HG03457 (cell line): ENCODE data around the gene EPRS1.
"Not testable (repeated sequence)": the region's sequence is repeated elsewhere in the genome, so short reads cannot be mapped to it uniquely, and the experiment has no call there.

Experiments used
- ATAC-seq: cut with Tn5 transposase; IDR thresholded peaks from one replicate; pipeline ENCODE4 v1.9.1; 2021; ENCODE audit warnings: moderate number of reproducible peaks; ENCODE audit not compliant: unreplicated experiment

EPRS1 gene

DNA sequence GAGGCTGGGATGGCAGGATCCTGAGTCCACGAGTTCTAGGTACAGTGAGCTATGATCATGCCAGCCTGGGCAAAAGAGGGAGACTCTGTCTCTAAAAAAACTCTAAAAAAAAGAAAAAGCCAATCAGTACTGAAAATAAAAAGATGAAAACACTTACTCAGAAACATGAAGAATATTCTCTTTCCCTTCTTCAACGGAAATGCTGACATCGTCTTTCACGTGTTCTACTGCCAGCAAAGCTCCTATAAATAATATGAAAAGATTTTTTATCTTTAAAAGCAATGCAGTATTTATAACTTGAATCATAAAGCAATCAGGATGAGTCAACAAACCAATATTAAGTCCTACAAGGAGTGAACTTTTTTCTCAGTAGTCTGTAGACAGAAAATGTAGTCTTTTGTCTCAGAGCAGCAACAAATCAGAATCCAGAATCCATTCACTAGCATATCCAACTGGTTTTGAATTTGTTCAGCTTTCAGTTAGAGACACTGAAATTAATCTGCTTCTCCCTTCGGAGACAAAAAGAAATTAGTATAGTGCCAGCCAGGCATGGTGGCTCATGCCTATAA, 6.2 kb downstream of the EPRS1 start:
- ATAC-seq, result no peak

DNA sequence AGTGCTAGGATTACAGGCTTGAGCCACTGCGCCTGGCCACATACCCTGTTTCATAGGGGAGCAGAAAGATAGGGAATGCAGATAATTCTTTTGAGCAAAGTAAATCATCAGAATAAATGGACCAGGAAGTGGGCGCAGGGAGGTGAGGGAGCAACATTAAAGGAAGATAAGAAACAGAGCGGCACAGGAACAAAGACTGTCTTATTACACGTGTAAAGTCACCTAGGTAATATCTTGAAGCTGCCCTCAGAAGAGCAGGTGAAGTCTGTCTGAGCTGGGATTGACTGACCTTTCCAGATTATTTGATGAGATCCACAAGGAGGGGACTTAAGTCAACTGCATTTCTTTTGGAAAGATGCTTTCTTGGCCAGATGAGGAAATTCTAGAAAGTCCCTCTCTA, 7.7 kb downstream of the EPRS1 start:
- no peak for ATAC-seq

DNA sequence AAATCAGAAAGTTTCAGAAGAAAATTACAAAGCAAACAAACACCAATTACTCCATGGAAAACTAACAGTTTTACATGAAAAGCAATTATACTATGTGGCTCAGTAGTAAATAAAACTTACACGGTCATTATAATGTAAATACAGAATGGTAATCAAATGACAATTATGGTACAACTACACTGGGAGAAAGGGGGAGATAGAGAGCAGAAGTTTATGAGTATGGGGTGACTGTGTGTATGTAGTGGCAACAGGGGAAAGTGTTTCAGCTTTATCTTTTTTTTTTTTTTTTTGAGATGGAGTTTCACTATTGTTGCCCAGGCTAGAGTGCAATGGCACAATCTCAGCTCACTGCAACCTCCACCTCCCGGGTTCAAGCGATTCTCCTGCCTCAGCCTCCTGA, 8.5 kb downstream of the EPRS1 start:
- ATAC-seq, result not testable (repeated sequence)

DNA sequence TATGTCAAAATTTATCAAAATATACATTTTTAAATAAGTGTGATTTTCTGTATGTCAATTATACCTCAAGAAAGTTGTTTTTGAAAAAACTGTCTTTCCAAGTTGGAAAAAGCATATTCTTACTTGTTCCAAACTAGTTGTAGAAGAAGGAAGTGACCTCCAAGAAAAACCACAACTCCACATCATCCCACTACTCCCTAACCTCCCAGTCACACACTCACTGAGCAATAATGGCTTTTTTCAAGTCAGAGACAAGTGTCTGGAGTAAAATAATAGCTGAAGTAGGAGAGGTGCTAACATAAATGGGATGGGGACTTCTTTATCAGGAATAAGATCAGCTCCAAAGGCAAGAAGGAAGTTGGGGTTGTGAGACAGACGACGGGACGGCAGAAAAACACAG, 13.4 kb downstream of the EPRS1 start:
- no peak for ATAC-seq

DNA sequence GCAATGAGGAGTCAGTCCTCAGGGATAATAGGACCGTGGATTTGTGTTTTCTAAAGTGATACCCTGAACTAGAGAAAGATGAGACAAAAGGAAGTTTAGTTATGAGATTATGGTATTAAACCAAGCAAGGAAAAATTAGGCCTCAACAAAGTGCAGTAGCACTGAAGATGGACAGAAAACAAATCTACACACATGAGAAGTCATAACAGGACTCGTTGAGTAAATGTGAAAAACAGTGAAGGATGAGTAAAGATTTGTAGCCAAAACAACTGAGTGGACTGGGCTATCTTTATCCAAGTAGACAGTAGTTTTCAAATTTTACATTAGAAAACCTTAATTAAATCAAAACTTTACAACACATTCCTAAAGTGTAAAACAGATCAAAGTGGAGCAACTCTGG, 15.0 kb downstream of the EPRS1 start:
- no peak for ATAC-seq

DNA sequence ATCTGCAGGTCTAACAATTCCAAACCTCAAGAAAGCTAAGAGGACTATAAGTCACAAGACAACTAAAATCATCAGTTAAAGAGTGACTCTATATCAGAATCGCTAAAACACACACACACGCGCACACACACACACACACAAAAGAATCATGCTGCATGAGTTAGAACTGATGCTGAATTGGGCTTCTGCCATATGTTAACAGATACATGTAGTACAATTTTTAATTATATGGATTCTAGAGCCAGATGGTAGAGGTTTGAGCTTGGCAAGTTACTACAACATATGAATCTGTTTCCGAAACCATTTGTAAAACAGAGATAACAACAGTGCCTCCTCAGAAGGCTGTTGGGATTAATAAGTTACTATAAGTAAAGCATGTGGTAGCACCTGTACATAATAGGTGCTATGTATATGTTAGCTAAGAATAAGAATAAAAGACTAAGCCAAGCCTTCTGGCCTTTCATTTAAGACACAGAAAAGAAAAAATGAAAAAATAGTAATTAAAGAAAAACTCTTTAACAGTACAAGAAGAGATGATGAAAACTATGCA, 17.9 kb downstream of the EPRS1 start:
- ATAC-seq, result no peak

DNA sequence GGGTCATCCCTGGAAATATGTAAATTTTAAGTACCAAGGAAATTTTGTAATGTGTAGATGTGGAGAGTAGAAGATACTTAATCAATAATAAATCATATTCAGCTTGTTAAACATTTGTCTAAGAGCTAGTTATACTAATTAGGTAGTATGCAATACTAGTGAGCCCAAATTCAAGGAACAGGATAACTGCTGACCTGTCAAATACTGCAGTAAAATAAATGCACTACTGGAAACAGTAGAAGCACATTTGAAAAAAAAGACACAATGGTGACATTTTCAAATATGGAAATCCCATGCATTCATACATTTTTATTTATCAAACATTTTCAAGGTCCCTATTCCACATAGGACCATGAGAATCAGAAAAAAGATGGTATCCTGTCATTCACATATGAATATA, 27.2 kb downstream of the EPRS1 start:
- ATAC-seq, result no peak

DNA sequence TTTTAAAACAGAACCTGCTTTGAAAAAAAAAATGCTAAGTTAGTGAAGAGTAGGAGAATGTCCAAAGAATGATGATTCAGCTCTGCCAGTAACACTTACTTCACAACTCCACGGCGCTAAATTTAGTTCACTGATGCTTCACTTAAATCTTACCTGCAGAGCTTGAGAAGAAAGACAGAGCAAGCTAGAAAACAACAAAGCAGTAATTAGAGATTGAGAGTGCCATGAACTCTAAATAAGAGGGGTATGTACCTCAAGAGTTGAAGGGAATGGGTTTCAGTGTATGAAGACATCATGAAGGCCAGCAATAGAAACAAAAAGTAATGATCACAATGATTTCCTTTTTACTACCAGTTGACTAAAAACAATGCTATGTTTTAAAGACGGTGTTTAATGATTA, 32.8 kb downstream of the EPRS1 start:
- peak; percentile 84 for ATAC-seq

DNA sequence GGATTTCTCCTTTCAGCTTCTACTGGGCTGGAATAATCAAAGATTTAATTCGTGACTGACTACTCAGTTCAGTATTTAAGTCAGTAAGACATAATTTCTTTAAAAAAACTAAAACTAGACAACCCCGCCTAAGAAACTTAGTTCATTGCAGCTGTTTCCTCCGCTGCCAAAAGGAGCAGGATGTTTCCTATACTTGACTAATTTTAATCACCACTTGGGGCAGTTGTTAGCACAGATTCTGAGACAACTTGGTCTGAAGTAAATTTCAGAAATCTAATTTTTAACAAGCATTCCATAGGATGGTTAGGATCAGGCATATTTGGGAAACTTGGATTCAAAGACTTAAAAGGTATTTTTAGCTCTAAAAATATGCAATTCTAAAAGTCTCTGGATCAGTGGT, 34.0 kb downstream of the EPRS1 start:
- no peak for ATAC-seq

DNA sequence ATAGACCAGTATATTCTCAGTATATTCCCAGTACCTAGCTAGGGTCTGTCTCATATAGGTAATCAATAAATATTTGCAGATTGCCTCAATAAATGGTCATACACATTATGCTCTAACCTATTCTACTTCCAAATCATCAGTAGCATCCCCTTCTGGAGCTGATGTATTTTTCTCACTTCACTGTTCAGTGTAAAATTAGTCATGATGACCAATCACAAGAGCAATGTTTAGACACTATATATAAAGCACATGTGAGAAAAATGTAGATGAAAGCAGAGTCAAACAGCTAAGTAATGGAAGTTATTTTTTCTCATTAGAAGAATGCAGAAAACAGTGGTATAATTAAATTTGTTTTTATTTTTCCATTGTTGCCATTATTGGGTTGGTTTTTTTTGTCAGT, 34.7 kb downstream of the EPRS1 start:
- ATAC-seq, result no peak

DNA sequence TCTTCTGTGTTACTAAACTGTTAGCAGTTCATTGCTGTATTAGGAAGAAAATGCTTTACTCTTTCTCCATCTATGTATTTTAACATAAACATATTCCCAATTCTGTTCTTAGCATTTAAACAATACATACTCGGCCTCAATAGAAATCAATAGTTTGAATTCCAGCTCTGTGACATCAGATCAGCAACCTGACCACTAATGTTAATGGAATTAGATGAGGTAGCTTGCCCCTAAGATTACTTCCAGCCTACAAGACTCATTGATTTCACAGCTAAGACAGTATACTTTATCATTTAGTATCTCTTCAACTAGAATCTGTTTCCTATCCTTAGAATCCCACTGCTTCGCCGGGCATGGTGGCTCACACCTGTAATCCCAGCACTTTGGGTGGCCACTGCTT, 38.9 kb downstream of the EPRS1 start:
- no peak for ATAC-seq

DNA sequence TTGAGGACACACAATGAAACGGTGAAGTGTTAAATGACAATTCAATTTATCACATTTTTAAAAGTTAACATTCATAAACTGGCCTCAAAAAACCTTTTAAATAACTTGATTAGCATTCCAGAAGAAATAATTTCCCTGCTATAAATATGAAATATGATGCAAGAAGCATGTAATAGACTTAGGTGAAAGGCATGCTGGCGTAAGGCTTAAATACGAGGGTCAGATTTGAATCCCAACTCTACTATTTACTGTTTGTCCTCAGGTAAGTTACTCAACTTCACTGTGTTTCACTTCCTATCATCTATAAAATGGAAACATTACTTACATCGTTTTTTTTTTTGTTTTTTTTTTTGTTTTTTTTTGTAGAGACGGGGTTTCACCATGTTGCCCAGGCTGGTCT, 40.8 kb downstream of the EPRS1 start:
- ATAC-seq, result no peak

DNA sequence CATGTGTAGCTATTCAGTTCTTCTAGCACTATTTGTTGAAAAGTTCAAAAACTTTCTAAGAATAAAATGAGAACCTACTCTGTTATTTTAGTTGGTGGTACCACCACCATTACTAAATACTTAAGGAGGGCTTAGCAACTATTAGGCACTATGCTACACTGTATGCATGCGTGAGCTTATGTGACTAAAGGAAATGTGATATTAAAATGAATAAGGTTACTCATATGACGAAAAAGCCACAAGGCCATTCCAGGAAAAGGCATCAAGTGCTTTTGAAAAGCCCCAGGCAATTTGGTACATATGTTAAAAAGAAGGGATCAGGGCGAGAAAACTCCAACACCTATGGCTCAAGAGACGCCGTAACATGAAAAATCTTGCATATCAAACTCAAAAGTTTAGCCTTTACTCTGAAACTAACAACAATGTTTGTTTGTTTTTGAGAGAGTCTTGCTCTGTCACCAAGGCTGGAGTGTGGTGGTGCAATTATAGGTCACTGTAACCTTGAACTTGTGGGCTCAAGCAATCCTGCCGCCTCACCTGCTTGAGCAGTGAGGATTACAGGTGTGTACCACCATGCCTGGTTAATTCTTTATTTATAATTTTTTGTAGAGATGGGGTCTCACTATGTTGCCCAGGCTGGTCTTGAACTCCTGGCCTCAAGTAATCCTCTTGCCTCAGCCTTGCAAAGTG, 42.5 kb downstream of the EPRS1 start:
- no peak for ATAC-seq

DNA sequence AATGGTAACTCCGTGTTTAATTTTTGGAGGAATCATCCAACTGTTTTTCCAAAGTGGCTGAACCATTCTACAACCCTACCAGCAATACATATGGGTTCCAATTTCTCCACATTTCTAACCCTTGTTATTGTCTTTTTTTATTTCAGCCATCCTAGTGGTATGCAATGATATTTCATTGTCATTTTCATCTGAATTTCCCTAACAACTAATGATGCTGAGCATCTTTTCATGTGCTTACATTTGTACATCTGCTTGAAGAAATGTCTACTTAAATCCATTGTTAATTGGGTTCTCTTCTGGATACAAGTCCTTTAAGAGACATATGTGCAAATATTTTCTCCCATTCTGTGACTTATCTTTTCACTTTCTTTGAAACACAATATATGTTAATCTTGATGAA, 43.3 kb downstream of the EPRS1 start:
- ATAC-seq, result no peak

DNA sequence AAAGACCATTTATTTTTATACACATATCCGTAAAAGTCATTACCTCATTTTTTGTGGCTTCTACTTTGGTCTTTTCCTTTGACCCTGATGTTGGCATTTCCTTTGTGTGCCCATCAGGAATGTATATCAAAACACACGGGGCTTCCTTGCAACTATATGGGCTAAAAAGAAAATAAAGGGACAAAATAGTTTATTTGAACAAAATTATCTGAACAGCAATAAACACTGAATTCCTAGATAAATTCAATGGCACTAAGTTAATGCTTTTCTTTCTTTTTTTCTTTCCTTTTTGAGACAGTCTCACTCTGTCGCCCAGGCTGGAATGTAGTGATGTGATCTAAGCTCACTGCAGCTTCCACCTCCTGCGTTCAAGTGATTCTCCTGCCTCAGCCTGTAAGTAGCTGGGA, 45.2 kb downstream of the EPRS1 start:
- ATAC-seq, result no peak

DNA sequence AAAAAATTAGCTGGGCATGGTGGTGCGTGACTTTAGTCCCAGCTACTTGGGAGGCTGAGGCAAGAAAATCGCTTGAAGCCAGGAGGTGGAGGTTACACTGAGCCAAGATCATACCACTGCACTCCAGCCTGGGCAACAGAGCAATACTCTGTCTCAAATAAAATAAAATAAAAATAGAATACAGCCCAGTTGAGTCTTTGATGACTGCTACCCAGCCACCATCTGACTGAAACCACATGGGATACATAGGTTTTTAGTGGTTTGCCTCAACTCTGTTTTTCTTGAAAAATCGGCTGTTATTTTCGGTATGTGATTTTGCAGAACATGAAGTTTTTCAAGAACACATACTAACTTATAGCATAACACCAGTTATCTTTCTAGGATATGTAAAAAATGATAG, 46.5 kb downstream of the EPRS1 start:
- no peak for ATAC-seq
